ENCODE results near the gene C2orf49.

The C2orf49 gene

GRCh38 chr2:105336786-105337121 lies 586 bp upstream of the C2orf49 start:
- peak overlapping the region; percentile 88 for H3K4me2 ChIP-seq (ENCODE audit: low read depth, low read length)
- H3K9me3 ChIP-seq (replicated peaks; ENCODE audit: insufficient read depth, low read length): no peaks in the 10 kb centered on the region
- TF ChIP-seq EZH2 (optimal IDR thresholded peaks at IDR 0.05; ENCODE audit: low read depth, low read length) (no peak), CTCF (IDR thresholded peaks at IDR 0.05; ENCODE audit: low read length) (no peak), EZH2phosphoT487 (IDR thresholded peaks at IDR 0.05; ENCODE audit: low read length) (no peak)
- H3K9ac ChIP-seq (ENCODE audit: low read length): peak overlapping the region; percentile 98
- peak overlapping the region; percentile 97 for H2AFZ ChIP-seq (ENCODE audit: low read length)
- DNase-seq: no peak
- H3K4me3 ChIP-seq (ENCODE audit: low read length): peak overlapping the region; percentile 99
- H3K27ac ChIP-seq (ENCODE audit: low read length): peak overlapping the region; percentile 87; the same call in 1 of the 2 replicates
- peaks cover 8% of the 10 kb centered on the region for H3K4me1 ChIP-seq (ENCODE audit: low read length)
- 0 out of 2 replicates have a peak, but pooled peaks cover 5% of the 10 kb centered on the region for H3K36me3 ChIP-seq (replicated peaks; ENCODE audit: insufficient read depth, low read length)
- no peaks in the 10 kb centered on the region for H3F3A ChIP-seq (ENCODE audit: insufficient read depth, low read length)
- H3K27me3 ChIP-seq (replicated peaks; ENCODE audit: insufficient read depth, low read length): no peaks in the 10 kb centered on the region
- peaks cover 54% of the 10 kb centered on the region for H3K79me2 ChIP-seq (ENCODE audit: low read length)
- no peaks in the 10 kb centered on the region for H4K20me1 ChIP-seq (ENCODE audit: insufficient read depth, low read length)
- no peaks in the 10 kb centered on the region for H3K9me2 ChIP-seq (replicated peaks; ENCODE audit: insufficient read depth, low read length)

- H3K27me3 ChIP-seq (replicated peaks; ENCODE audit: insufficient read depth, low read length): no peaks in the 10 kb centered on the region
- H3K9ac ChIP-seq (ENCODE audit: low read length): peak overlapping the region; percentile 98
- no peaks in the 10 kb centered on the region for H3F3A ChIP-seq (ENCODE audit: insufficient read depth, low read length)
- TF ChIP-seq CTCF (IDR thresholded peaks at IDR 0.05; ENCODE audit: low read length) (no peak), EZH2 (optimal IDR thresholded peaks at IDR 0.05; ENCODE audit: low read depth, low read length) (no peak), EZH2phosphoT487 (IDR thresholded peaks at IDR 0.05; ENCODE audit: low read length) (no peak)
- DNase-seq: no peak
- peak overlapping the region; percentile 99 for H3K4me3 ChIP-seq (ENCODE audit: low read length)
- H3K9me3 ChIP-seq (replicated peaks; ENCODE audit: insufficient read depth, low read length): no peaks in the 10 kb centered on the region
- peak overlapping the region; percentile 73 for H3K4me2 ChIP-seq (ENCODE audit: low read depth, low read length)
- no peaks in the 10 kb centered on the region for H4K20me1 ChIP-seq (ENCODE audit: insufficient read depth, low read length)
- peak overlapping the region; percentile 47; the same call in 1 of the 2 replicates for H3K27ac ChIP-seq (ENCODE audit: low read length)
- H3K4me1 ChIP-seq (ENCODE audit: low read length): peaks cover 8% of the 10 kb centered on the region
- peak overlapping the region; percentile 73 for H2AFZ ChIP-seq (ENCODE audit: low read length)
- H3K79me2 ChIP-seq (ENCODE audit: low read length): peaks cover 54% of the 10 kb centered on the region
- no peaks in the 10 kb centered on the region for H3K9me2 ChIP-seq (replicated peaks; ENCODE audit: insufficient read depth, low read length)
- H3K36me3 ChIP-seq (replicated peaks; ENCODE audit: insufficient read depth, low read length): 0 out of 2 replicates have a peak, but pooled peaks cover 8% of the 10 kb centered on the region
These were observed 663 bp downstream of the C2orf49 start for GRCh38 chr2:105338020-105338385.

GRCh38 chr2:105339414-105339813 lies 2.1 kb downstream of the C2orf49 start:
- Histone ChIP-seq H3K79me2 (ENCODE audit: low read length) (peaks cover 54% of the 10 kb centered on the region), H4K20me1 (ENCODE audit: insufficient read depth, low read length) (no peaks in the 10 kb centered on the region)
- TF ChIP-seq EZH2phosphoT487 (IDR thresholded peaks at IDR 0.05; ENCODE audit: low read length): no peak
- TF ChIP-seq CTCF (IDR thresholded peaks at IDR 0.05; ENCODE audit: low read length): no peak
- TF ChIP-seq EZH2 (optimal IDR thresholded peaks at IDR 0.05; ENCODE audit: low read depth, low read length): no peak

More at GRCh38 chr2:105339414-105339813, 2.1 kb downstream of the C2orf49 start:
- H3K36me3 ChIP-seq (replicated peaks; ENCODE audit: insufficient read depth, low read length): 0 out of 2 replicates have a peak, but pooled peaks cover 11% of the 10 kb centered on the region
- no peak overlapping the region for H3K4me2 ChIP-seq (ENCODE audit: low read depth, low read length)
- H3K9ac ChIP-seq (ENCODE audit: low read length): no peak overlapping the region
- no peaks in the 10 kb centered on the region for H3K9me3 ChIP-seq (replicated peaks; ENCODE audit: insufficient read depth, low read length)
- no peaks in the 10 kb centered on the region for H3K9me2 ChIP-seq (replicated peaks; ENCODE audit: insufficient read depth, low read length)
- no peak overlapping the region for H2AFZ ChIP-seq (ENCODE audit: low read length)
- H3K4me3 ChIP-seq (ENCODE audit: low read length): no peak overlapping the region
- peaks cover 8% of the 10 kb centered on the region for H3K4me1 ChIP-seq (ENCODE audit: low read length)
- H3K27me3 ChIP-seq (replicated peaks; ENCODE audit: insufficient read depth, low read length): no peaks in the 10 kb centered on the region
- no peak overlapping the region for H3K27ac ChIP-seq (ENCODE audit: low read length)
- H3F3A ChIP-seq (ENCODE audit: insufficient read depth, low read length): no peaks in the 10 kb centered on the region
- DNase-seq: no peak

All from MM.1S (cell line).